ENCODE measurements around the gene BFSP2. TPM values are rescaled to one million over a fixed set of nuclear protein-coding genes. Genes with fewer than 3 reads are reported as not detected.

The BFSP2 gene
- total and polyA plus RNA-seq, 3 donors from 2014 or later, result not detected

- intact Hi-C loops (cut with DNase I; ENCODE audit: low total_unique reads), result no loop called here
- DNase-seq, result no peak
- Histone ChIP-seq H3K27me3 (no peaks in the 10 kb centered on the region), H3K36me3 (ENCODE audit: low read depth, missing control alignments) (no peaks in the 10 kb centered on the region), H3K4me3 (no peak overlapping the region), H3K9me3 (no peaks in the 10 kb centered on the region), H3K4me1 (no peaks in the 10 kb centered on the region), H3K27ac (no peak overlapping the region)
- 80 to 83% methylated on average over 3 of the region's 3 CpGs for WGBS, 2 donors
- TF ChIP-seq POLR2A (IDR thresholded peaks at IDR 0.05), result no peak
- TF ChIP-seq CTCF (IDR thresholded peaks at IDR 0.05), result no peak
These were observed 53.5 kb downstream of the BFSP2 start for GRCh38 chr3:133453383-133453782.

GRCh38 chr3:133455281-133455680 lies 55.4 kb downstream of the BFSP2 start:
- WGBS, 2 donors, result 90 to 98% methylated on average over 3 of the region's 3 CpGs
- Histone ChIP-seq H3K36me3 (ENCODE audit: low read depth, missing control alignments) (no peaks in the 10 kb centered on the region), H3K27ac (no peak overlapping the region), H3K27me3 (no peaks in the 10 kb centered on the region), H3K9me3 (no peaks in the 10 kb centered on the region), H3K4me3 (no peak overlapping the region), H3K4me1 (no peaks in the 10 kb centered on the region)
- intact Hi-C loops (cut with DNase I; ENCODE audit: low total_unique reads), result no loop called here
- no peak for TF ChIP-seq CTCF (IDR thresholded peaks at IDR 0.05)
- TF ChIP-seq POLR2A (IDR thresholded peaks at IDR 0.05), result no peak
- DNase-seq, result no peak

DNA sequence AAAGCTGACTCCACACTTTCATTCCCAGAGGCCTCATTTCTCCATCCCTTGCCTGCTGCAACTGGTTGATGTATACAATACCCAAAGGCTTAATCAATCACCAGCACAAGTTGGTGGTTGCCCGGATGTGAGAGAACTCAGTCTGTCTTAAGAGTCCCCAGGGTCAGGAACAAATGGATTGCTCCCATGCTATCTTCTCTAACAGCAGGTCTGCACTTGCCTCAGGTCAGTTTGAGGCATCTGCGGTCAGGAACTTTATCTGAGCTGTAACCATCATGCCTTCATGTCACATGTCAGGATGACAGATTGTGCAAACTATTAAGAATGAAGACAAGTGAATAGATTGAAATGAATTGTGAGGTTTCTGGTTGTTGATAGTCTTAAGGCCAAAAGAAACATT lies 56.1 kb downstream of the BFSP2 start:
- Histone ChIP-seq H3K27ac (no peak overlapping the region), H3K9me3 (no peaks in the 10 kb centered on the region), H3K36me3 (ENCODE audit: low read depth, missing control alignments) (no peaks in the 10 kb centered on the region), H3K4me1 (no peaks in the 10 kb centered on the region), H3K4me3 (no peak overlapping the region), H3K27me3 (no peaks in the 10 kb centered on the region)
- WGBS, 2 donors, result 69 to 73% methylated on average over 2 of the region's 2 CpGs
- intact Hi-C loops (cut with DNase I; ENCODE audit: low total_unique reads), result no loop called here
- DNase-seq, result no peak
- TF ChIP-seq POLR2A (IDR thresholded peaks at IDR 0.05), result no peak
- TF ChIP-seq CTCF (IDR thresholded peaks at IDR 0.05), result no peak

GRCh38 chr3:133457025-133457424 lies 57.2 kb downstream of the BFSP2 start:
- intact Hi-C loops (cut with DNase I; ENCODE audit: low total_unique reads), result no loop called here
- no peaks in the 10 kb centered on the region for H3K4me1 ChIP-seq
- H3K27me3 ChIP-seq, result no peaks in the 10 kb centered on the region
- H3K4me3 ChIP-seq, result no peak overlapping the region
- no peaks in the 10 kb centered on the region for H3K9me3 ChIP-seq
- DNase-seq, result no peak
- TF ChIP-seq POLR2A (IDR thresholded peaks at IDR 0.05) (no peak), CTCF (IDR thresholded peaks at IDR 0.05) (no peak)
- H3K27ac ChIP-seq, result no peak overlapping the region
- H3K36me3 ChIP-seq (ENCODE audit: low read depth, missing control alignments), result no peaks in the 10 kb centered on the region
- 85 to 95% methylated on average over 3 of the region's 3 CpGs for WGBS, 2 donors

- Histone ChIP-seq H3K27ac (no peak overlapping the region), H3K36me3 (ENCODE audit: low read depth, missing control alignments) (no peaks in the 10 kb centered on the region), H3K4me1 (no peaks in the 10 kb centered on the region), H3K27me3 (no peaks in the 10 kb centered on the region), H3K4me3 (no peak overlapping the region), H3K9me3 (no peaks in the 10 kb centered on the region)
- no peak for DNase-seq
- 85% methylated on average over 1 of the region's 1 CpG for WGBS, 2 donors
- intact Hi-C loops (cut with DNase I; ENCODE audit: low total_unique reads), result no loop called here
- TF ChIP-seq CTCF (IDR thresholded peaks at IDR 0.05) (no peak), POLR2A (IDR thresholded peaks at IDR 0.05) (no peak)
These were observed 57.7 kb downstream of the BFSP2 start for GRCh38 chr3:133457465-133458067.
